ENCODE results near the gene ZNF500. TPM values are rescaled to one million over a fixed set of nuclear protein-coding genes. Genes with fewer than 3 reads are reported as not detected.

The ZNF500 gene
- total and polyA plus RNA-seq, 2 of the 4 experiments (the other 2 are of a cell fraction), result 4.5 to 5.9 TPM

DNA sequence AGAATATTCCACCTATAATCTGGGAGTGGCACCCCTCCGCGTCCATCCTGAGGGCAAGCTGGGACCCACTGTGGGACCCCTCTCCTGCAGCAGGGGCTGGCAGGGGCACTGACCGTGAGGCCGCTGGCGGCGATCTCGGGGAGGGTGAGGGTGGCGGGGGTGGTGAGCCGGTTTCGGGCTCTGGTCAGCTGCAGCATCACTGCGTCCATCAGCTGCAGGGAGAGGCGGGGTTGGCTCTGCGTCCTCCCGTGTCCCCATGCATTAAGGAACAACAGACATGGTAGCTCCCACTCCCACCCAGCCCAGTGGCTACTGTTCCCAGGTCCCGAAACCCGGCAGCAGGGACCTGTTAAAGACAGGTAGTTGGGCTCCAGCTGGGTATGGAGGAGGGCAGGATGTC, 31.5 kb upstream of the ZNF500 start:
- POLR2A ChIA-PET (ENCODE audit: unreplicated experiment), result no interaction called here
- Histone ChIP-seq H3K56ac (ENCODE audit: extremely low read depth, insufficient read depth, low read length) (no peak overlapping the region), H2BK20ac (ENCODE audit: low read depth, low read length) (no peak overlapping the region), H3K9me1 (ENCODE audit: insufficient read depth, low read length) (no peaks in the 10 kb centered on the region), H3K9me3 (ENCODE audit: control insufficient read depth, insufficient read depth, low read length) (no peaks in the 10 kb centered on the region), H3K4me1 (ENCODE audit: control insufficient read depth, insufficient read depth, low read length) (peaks cover 5% of the 10 kb centered on the region; the same call in 1 of the 2 replicates), H2AK5ac (ENCODE audit: low read depth, low read length) (no peak overlapping the region), H3K18ac (ENCODE audit: low read depth, low read length) (no peak overlapping the region), H3K4me3 (ENCODE audit: insufficient read depth, low read depth, low read length) (no peak overlapping the region), H4K8ac (ENCODE audit: low read depth in 2 of 2, low read length in 2 of 2) (no peak overlapping the region), H2BK5ac (ENCODE audit: low read depth, low read length, poor library complexity, severe bottlenecking) (no peak overlapping the region), H3K27ac (ENCODE audit: insufficient read depth, low read length) (no peak overlapping the region), H3K36me3 (ENCODE audit: control insufficient read depth, insufficient read depth, low read length) (peaks cover 2% of the 10 kb centered on the region; the same call in 1 of the 2 replicates), H4K5ac (ENCODE audit: low read depth, low read length) (no peak overlapping the region), H3K27me3 (ENCODE audit: control insufficient read depth, insufficient read depth, low read length) (no peaks in the 10 kb centered on the region), H2BK15ac (ENCODE audit: low read depth, low read length) (no peak overlapping the region), H2AFZ (replicated peaks; ENCODE audit: low read length, poor library complexity) (no peak overlapping the region), H2AK9ac (replicated peaks; ENCODE audit: low read depth, low read length, poor library complexity) (no peak overlapping the region), H3K14ac (replicated peaks; ENCODE audit: low read depth, low read length) (no peak overlapping the region), H4K91ac (ENCODE audit: insufficient read depth, low read depth, low read length) (no peak overlapping the region), H3K4me2 (ENCODE audit: low read depth, low read length) (no peak overlapping the region), H3K79me1 (ENCODE audit: low read depth in 1 of 2, low read length in 2 of 2) (0 out of 4 replicates have a peak, but pooled peaks cover 0 to 7% of the 10 kb centered on the region in 2 experiments), H3K9ac (ENCODE audit: low read depth, low read length) (no peak overlapping the region), H3K4ac (ENCODE audit: low read depth, low read length) (no peak overlapping the region), H3K23ac (ENCODE audit: low read depth, low read length) (no peak overlapping the region), H4K20me1 (ENCODE audit: insufficient read depth, low read length) (no peaks in the 10 kb centered on the region), H2BK120ac (ENCODE audit: low read depth, low read length) (no peak overlapping the region)
- CTCF ChIA-PET, result no interaction called here
- in situ Hi-C loops (cut with MboI; ENCODE audit: low sequenced_read_pairs), result no loop called here
- no peak for DNase-seq
- TF ChIP-seq ELK1 (IDR thresholded peaks at IDR 0.05; ENCODE audit: borderline replicate concordance, low read depth, low read length), result no peak
- TF ChIP-seq NFE2L2 (IDR thresholded peaks at IDR 0.05; ENCODE audit: low read depth, low read length), result no peak
- TF ChIP-seq MXI1 (IDR thresholded peaks at IDR 0.05; ENCODE audit: borderline replicate concordance, low read depth, low read length), result no peak
- BruUV-seq (replicated peaks), result no TSS peak
- intact Hi-C loops (cut with micrococcal nuclease), result no loop called here
- no CpG with 5 or more reads among the region's 16 CpGs for whole genome bisulfite sequencing, 2 experiments (ENCODE audit: extremely low coverage in 2 of 2, insufficient read length in 1 of 2)
- ATAC-seq (ENCODE audit: low read depth), result no peak
- dilution Hi-C loops (cut with HindIII; ENCODE audit: low sequenced_read_pairs, unreplicated experiment), result no loop called here
